Fibroblast of upper back skin (primary cell): ENCODE measurements around the gene RIOK1.

Experiments
- DNase-seq: peaks from one replicate; pipeline ENCODE4 v3.0.0-alpha.2; 2013

Gene RIOK1

DNA sequence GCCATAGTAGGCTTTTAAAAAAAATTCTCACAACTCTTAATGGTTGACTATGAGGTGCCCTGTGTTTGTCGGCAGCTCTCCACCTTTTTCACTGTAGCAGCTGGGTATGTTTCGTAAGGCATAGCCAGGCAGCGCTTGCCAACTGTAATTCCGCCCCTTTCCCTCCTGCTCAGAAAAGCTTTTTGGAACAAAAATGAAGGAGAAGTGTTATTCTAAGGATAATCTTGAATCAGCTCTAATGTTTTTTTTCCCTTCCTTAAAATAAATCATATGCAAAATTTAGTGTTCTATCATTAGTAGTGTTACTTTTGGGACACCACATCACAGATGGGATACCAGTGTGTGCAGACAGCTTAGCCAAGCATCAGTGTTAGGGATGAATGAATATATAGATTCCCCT is 21.2 kb downstream of the RIOK1 start:
- no peak for DNase-seq

DNA sequence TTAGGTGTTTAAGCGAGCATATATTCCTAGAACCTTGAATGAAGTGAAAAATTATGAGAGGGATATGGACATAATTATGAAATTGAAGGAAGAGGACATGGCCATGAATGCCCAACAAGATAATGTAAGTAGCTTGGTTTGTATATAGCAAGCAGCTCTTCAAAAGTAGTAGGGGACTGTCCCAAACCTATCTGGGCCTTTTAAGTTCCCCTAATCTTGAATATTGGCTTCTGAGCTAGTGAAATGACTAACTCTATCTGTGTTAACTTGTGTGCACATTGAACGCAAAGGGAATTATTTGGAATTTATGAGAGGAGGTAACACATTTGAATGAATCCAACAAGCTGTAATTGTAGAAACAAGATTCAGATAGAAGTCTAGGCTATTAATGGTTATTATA is 21.7 kb downstream of the RIOK1 start:
- DNase-seq = no peak

DNA sequence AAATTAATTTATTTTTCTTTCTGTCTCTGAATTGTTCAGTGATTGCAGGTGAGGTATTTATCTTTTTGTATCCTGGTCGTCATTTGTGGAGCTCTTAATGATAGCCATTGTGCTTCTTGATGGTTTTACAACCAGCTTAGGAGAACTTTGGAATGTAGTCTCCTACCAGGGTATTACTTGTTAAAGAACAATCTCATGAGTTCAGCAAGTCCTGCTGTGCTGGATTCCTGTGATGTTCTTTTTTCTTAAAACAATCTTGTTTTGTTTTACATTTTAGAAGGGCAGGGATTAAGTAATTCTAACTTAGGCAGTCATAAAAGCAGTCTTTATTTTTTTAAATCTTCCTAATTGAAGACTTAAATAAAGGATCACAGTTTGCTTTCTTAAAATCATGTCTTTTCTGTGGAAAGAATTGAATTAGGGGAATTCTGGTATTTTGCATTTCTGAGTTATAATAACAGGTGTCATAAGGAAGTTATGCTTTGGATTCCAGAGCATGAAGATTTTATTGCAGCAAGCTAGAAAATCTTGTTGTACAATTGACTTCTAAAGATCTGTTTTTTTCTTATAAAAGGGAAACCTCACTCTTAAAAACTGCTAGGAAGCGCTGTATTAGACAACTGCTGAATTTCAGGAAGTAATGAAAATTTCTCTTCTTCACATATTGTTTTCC is 23.7 kb downstream of the RIOK1 start:
- no peak for DNase-seq

DNA sequence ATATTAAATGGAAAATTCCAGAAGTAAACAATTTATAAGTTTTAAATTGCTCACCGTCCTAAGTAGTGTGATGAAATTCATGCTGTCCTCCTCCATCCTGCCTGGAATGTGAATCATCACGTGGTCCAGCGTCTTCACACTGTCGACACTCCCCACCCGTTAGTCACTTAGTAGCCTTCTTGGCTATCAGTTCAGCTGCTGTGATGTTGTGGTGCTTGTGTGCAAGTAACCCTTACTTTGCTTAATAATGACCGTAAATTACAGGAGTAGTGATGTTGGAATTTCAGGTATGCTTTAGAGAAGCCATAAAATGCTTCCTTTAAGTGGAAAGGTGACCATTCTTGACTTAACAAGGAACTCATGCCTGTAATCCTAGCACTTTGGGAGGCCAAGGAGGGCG is 25.2 kb downstream of the RIOK1 start:
- DNase-seq = peak; percentile 68

DNA sequence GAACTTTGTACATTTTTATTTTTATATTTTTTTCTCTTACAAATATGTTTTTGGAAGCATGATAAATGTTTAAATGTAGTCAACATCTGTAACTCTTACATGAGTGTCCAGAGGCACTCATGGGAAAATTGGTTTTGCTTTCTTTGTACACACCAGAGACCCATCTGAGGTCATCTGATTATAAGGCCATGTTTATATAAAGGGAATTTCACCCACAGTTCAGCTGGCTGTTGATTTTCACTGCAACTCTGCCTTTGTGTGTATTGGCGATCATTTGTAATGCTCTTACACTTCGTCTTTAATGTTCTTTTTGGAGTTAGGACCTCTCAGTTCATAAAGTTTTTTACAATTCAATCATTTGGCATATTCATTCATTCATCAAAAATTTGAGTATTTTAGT is 28.1 kb downstream of the RIOK1 start:
- DNase-seq = no peak

DNA sequence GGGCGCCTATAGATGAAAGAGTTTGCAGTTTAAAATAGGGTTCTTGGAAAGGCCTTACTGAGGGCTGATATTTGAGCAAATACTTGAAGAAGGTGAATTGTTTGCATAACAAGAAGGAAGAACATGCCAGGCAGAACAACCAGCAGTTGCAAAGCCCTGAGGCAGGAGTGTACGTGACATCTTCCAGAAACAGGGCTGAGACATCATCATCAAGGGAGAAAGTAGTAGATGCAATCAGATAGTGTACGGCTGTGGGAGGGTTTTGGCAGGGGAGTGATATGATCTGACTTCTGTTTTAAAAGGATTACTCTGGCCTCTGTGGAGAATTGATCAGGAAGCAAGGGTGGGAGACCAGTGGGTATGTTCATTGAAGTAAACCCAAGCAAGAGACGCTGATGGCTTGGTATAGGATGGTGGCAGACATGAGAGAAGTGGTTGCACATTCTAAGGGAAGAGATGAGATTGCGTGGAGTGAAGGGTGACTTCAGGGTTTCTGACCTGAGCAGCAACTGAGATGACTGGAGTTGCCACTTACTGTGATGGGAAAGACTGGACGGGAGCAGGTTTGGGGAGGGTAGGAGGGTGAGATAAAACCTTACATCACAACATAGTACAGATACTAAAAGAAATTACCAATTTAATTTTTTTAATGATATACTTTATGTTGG is 28.8 kb downstream of the RIOK1 start:
- no peak for DNase-seq

DNA sequence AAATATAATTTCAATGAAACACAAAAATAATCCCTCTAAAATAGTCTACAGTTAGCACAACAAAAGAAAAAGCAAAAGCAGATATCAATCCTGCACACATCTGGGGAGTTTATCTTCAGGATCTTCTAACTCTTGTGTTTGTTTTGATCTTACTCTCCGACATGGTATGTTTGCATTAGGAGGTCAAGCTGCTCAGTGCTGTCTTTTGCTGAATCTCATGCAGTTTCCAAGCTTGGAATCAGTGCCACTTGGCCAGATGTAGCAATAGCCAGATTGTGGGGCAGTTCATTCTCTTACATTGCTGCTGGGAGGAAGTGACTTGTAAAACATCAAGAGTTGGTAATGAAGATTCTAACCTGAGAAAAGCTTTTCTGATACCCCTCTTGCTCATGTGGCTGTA is 29.5 kb downstream of the RIOK1 start:
- no peak for DNase-seq

DNA sequence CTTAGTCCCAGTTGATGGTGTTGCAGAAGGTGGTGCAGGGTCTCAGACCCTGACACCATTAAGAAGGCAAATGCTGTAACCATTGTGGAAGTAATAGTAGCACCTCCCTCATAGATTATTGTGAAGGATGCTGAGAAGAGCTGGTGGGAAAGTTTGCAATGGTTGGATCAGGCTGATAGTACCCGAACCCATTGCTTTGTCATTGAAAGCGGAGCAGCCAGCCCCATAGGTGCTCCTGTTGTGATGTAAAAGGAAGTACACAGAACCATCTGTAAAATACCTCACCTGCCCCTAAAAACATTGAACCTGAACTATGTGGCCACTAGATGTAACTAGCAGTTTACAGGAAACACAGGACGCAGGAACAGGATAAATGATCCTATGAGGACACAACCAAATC is 31.5 kb downstream of the RIOK1 start:
- no peak for DNase-seq

DNA sequence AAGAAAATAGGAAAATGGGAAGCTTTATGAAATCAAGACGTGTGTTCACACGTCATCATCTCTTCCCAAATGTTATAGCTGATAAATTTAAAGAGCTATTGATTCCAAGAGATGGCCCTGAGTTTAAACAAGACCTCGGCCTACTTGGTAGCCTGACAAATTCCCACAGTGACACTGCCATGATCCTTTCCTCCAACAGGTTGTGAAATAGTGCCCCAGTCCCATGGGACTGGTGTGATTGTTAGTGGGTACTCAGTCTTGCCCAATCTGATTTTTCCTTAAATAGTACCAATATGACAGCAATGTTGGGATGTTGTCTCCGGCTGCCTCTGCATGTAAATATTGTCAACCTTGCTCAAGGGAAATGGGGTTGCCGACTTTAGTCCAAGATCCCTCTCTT is 34.5 kb downstream of the RIOK1 start:
- no peak for DNase-seq

DNA sequence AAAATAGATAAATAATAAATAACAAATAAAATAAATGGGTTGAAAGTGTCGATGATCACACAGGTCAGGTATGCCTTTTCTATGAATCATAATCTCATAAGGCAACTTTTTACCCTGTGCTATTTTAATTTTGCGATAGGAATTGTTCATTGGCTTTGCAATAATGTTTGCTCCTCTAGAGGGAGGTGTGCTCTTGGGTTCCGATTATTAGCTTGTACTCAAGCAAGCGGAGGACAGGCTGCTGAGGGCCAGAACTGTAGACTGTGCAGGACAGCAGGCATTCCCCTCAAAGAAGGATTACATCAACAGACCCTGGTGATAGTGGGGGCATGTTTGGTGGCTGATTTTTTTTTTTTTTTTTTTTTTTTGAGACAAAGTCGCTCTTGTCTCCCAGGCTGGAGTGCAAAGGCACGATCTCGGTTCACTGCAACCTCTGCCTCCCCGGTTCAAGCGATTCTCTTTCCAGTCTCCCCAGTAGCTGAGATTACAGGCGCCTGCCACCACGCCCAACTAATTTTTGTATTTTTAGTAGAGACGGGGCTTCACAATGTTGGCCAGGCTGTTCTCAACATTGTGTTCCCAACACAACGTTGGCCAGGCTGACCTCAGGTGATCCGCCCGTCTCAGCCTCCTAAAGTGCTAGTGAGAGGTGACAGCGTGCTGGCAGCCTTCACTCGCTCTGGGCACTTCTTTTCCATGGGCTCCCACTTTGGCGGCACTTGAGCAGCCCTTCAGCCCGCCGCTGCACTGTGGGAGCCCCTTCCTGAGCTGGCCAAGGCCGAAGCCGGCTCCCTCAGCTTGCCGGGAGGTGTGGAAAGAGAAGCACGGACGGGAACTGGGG is 35.6 kb downstream of the RIOK1 start:
- peak; percentile 58 for DNase-seq

DNA sequence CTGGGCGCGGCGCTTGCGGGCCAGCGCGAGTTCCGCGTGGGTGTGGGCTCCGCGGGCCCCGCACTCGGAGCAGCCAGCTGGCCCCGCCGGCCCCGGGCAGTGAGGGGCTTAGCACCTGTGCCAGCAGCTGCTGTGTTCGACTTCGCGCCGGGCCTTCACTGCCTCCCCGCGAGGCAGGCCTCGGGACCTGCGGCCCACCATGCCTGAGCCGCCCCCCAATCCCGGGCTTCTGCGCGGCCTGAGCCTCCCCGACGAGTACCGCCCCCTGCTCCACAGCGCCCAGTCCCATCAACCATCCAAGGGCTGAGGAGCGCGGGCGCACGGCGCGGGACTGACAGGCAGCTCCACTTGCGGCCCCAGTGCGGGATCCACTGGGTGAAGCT is 36.2 kb downstream of the RIOK1 start:
- no peak for DNase-seq

DNA sequence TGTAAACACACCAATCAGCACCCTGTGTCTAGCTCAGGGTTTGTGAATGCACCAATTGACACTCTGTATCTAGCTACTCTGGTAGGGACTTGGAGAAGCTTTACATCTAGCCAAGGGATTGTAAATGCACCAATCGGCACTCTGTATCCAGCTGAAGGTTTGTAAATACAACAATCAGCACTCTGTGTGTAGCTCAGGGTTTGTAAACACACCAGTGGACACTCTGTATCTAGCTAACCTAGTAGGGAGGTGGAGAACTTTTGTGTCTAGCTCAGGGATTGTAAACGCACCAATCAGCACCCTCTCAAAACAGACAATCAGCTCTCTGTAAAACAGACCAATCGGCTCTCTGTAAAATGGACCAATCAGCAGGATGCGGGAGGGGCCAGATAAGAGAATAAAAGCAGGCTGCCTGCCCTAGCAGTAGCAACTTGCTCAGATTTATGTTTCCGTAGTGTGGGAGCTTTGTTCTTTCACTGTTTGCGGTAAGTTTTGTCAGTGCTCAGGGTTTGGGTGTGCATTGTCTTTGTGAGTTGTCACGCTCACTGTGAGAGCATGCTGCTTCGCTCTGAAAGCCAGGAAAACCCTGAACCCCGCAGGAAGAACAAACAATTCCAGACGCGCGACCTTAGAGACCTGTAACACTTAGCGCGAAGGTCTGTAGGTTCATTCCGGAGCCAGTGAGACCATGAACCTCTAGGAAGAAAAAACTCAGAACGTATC is 37.0 kb downstream of the RIOK1 start:
- no peak for DNase-seq

DNA sequence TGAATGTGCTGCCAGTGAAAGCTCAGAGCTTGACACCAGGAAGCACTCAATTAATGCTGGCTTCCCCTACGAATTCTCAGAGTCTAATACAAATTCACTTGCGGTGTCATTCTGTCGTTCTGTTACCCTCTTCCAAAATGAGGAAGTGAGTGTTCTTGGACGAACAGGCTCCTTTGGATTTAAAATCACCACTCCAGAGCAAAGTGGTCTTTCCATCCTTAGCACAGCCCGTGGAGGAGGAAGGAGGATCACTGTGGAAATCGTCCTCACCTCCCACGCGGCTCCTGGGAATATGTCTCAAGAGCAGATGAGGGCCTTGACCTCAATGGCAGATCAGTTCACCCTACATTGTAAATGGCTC is 41.7 kb downstream of the RIOK1 start:
- no peak for DNase-seq

DNA sequence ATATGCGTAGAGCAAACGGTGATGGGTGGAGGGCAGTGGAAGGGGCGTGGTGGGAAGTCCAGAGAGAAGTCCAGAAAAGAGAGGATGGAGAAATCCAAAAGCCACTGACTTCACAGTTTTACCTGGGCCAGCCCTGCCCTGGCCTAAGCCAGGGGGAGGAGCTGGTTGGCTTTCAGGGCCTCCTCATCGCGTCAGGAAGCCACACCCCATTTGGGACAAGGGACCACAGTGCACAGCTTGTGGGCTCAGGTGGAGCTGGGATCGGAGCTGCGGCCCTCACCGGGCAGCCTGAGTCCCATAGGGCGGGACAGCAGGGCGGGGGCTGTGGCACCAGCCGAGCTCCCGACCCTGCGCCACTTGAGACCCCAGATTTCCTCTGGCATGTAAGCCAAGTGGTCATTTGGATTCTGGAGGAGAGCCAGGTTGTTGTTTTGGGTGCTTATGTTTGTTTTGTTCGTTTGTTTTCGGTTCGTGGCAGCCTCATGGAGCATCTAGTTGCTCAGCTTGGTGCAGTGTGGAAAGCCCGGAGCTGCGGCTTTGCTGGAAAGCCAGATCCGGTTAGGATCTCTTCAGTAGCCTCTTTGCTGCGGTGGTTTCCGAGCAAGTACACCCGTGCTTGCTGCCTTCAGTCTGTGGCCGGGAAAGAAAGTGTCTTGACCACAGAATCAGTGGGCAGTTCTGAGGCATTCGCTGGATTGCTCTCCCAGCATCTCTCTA is 42.2 kb downstream of the RIOK1 start:
- peak; percentile 25 for DNase-seq

DNA sequence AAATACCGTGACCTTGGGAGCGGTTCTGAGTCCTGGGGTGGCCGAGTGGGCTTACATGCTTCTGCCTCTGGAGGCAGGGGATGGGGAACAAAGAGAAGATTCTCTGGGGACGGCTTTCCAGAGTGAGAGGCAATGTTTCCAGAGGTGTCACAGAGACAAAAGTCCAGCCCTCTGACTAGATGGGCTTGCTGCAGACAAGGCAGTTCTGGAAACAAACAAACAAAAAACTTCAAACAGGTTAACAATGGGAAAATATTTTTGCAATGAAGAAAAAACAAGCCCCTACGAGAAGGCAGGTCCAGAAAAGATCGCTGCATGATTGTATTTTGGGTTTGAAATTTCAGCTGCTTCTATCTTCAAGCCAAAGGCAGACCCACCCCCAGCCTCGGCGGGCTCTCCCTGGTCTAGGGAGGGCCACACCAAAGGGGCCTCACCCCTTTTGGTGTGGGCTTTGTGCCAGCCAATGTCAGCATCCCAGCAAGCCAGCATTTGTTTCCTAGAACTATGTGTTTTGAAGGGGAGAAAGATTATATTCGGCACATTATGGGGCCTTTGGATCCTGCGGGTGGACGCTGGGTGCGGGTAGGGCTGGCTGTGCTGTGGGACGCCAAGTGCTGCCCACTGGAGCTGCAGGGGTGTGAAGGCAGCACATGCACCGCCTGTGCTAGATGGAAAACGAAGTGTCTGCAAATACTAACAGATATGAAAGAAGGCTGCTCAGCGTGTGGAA is 42.9 kb downstream of the RIOK1 start:
- no peak for DNase-seq

DNA sequence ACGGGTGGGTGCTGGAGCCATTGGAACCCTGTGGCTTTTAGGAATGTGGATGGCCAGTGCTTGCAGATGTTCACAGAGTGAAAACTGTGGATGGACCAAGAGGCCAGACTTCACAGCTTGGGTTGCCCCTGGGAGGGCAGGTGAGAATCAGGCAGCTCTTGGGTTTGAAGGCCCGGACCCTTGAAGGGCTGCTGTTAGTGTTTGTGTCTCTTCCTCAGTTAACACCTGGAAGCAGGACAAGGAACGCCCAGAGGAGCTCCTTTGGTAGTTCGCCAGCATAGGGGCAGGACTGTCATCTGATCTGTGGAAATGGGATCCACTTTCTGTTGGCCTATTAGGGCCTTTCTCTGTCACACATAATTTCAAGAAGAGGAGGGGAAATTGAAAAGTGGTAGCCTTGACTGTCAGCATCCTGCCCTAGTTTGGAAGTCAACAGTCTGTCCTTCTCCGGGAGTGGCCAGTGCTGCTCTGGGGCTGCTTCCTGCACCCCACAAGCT is 43.6 kb downstream of the RIOK1 start:
- peak; percentile 12 for DNase-seq

DNA sequence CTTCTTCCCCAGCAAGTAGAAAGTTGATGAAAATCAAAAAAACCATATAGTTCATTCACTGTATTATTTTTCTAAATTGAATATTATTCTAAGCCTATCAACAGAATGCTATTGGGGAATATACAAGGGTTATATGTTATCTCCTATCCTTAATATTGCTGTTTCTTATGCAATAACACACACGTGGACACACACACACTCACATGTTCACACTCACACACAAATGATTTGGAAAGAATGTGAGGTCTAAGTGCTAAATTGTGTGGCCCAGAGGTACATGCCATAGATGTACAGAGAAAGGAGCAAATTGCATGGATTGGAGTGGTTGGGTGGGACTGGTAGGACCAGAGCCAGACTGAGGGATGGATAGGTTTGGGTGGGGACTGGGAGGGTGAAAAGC is 45.1 kb downstream of the RIOK1 start:
- DNase-seq = no peak

DNA sequence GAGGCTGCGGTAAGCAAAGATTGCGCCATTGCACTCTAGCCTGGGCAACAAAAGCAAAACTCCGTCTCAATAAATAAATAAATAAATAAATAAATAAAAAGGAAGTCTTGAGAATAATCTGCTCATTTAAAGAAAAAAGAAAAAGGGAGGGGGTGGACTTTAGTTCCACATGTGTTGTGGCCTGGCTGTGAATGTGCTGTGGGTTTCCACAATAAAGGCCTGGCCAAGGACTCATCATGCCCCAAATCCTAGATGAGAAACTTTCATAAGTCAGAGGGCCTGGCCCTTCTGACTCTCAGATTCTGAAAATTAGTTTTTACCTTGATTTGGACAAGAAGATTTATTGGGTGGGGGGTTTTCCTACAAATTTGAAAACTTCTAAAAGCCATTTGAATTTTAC is 48.4 kb downstream of the RIOK1 start:
- no peak for DNase-seq

DNA sequence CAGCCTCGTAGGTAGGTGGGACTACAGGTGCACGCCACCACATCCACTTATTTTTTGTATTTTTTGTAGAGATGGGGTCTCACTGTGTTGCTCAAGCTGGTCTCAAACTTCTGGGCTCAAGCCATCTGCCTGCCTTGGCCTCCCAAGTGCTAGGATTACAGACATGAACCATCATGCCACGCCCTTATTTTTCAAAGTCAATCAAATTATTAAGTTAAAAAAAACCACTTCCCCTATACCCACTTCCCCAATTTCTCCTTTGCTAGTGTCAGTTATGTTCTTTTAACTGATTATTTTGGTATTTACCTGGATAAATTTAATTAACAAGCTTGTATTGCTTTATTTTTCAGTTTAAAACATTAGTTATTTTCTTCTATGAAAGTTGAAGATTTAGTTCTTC is 49.6 kb downstream of the RIOK1 start:
- DNase-seq = no peak

DNA sequence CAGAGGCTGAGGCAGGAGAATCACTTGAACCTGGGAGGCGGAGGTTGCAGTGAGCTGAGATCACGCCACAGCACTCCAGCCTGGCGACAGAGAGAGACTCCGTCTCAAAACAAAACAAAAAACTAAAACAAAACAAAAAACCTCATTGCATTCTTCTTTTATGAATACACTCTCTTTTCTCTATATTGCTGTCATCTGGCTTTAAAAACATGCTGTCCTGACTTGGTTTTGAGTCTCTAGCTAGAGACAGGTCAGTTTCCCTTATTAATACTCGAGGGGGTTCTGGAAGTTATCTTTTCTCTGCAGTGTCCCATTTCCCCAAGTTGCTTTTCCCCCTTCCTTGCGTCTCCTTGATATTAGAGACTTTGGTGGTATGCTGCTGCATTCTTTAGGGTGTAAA is 50.9 kb downstream of the RIOK1 start:
- peak; percentile 29 for DNase-seq

DNA sequence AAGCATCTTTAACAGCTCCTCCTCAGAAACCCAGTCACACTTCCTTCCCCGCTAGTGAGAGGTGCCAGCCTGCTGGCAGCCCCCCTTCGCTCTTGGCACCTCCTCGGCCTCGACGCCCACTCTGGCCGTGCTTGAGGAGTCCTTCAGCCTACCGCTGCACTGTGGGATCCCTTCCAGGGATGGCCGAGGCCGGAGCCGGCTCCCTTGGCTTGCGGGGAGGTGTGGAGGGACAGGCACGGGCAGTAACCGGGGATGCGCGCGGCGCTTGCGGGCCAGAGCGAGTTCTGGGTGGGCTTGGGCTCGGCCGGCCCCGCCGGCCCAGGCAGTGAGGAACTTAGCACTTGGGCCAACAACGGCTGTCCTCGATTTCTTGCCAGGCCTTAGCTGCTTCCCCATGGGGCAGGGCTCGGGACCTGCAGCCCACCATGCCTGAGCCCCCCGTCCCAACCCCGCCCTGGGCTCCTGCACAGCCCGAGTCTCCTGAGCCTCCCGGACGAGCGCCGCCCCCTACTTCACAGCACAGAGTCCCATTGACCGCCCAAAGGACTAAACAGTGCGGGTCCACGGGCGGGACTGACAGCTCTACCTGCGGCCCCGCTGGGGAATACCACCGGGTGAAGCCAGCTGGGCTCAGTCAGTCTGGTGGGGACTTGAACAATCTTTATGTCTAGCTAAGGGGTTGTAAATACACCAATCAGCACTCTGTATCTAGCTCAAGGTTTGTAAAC is 51.6 kb downstream of the RIOK1 start:
- no peak for DNase-seq
